ENCODE data around the gene ZCCHC9. TPM values are rescaled to one million over a fixed set of nuclear protein-coding genes. Genes with fewer than 3 reads are reported as not detected.

Gene ZCCHC9
- total and polyA plus RNA-seq, 2 donors (not counting 1 experiment from before 2014, with no cell fraction given), result 8.8 to 23.0 TPM

GRCh38 chr5:81316571-81316970 lies 15.2 kb downstream of the ZCCHC9 start:
- no peak overlapping the region for H3K9ac ChIP-seq (ENCODE audit: low read length)
- no peak for ATAC-seq (ENCODE audit: low read depth)
- H3K27me3 ChIP-seq (replicated peaks in 1 of 4; ENCODE audit: control extremely low read depth in 1 of 4, control insufficient read depth in 3 of 4, insufficient read depth in 4 of 4, low read length in 3 of 4), result no peaks in the 10 kb centered on the region
- ChIA-PET CTCF (no interaction called here), POLR2A (no interaction called here)
- intact Hi-C loops (cut with micrococcal nuclease), result no loop called here
- no peak for DNase-seq
- Mint-ChIP-seq H3K4me1 (peaks cover 2% of the 10 kb centered on the region), H3K27ac (no peak overlapping the region), H3K9me3 (ENCODE audit: insufficient read depth) (no peaks in the 10 kb centered on the region), H3K27me3 (no peaks in the 10 kb centered on the region), H3K4me3 (no peak overlapping the region)
- no peaks in the 10 kb centered on the region for H3K9me3 ChIP-seq (ENCODE audit: control extremely low read depth in 1 of 3, control insufficient read depth in 2 of 3, insufficient read depth in 1 of 3, low read length in 2 of 3)
- H3K79me2 ChIP-seq (ENCODE audit: control insufficient read depth, insufficient read depth, low read length), result no peaks in the 10 kb centered on the region
- H4K20me1 ChIP-seq (ENCODE audit: control insufficient read depth, insufficient read depth, low read length, poor library complexity, severe bottlenecking), result no peaks in the 10 kb centered on the region
- TF ChIP-seq, protein P1, sequence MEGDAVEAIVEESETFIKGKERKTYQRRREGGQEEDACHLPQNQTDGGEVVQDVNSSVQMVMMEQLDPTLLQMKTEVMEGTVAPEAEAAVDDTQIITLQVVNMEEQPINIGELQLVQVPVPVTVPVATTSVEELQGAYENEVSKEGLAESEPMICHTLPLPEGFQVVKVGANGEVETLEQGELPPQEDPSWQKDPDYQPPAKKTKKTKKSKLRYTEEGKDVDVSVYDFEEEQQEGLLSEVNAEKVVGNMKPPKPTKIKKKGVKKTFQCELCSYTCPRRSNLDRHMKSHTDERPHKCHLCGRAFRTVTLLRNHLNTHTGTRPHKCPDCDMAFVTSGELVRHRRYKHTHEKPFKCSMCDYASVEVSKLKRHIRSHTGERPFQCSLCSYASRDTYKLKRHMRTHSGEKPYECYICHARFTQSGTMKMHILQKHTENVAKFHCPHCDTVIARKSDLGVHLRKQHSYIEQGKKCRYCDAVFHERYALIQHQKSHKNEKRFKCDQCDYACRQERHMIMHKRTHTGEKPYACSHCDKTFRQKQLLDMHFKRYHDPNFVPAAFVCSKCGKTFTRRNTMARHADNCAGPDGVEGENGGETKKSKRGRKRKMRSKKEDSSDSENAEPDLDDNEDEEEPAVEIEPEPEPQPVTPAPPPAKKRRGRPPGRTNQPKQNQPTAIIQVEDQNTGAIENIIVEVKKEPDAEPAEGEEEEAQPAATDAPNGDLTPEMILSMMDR (IDR thresholded peaks at IDR 0.05), result no peak
- TF ChIP-seq EZH2 (IDR thresholded peaks at IDR 0.05; ENCODE audit: borderline replicate concordance, insufficient read depth, low read depth, low read length, poor library complexity, severe bottlenecking), result no peak
- H2AFZ ChIP-seq (ENCODE audit: insufficient read depth, low read depth, low read length, poor library complexity, severe bottlenecking), result no peak overlapping the region
- H3K36me3 ChIP-seq (replicated peaks in 1 of 2; ENCODE audit: control extremely low read depth in 1 of 2, control insufficient read depth in 1 of 2, extremely low read depth in 1 of 2, insufficient read depth in 2 of 2, low read length in 1 of 2), result peaks cover 0 to 9% of the 10 kb centered on the region in 2 experiments
- no peak overlapping the region for H3K27ac ChIP-seq (ENCODE audit: low read length in 2 of 2)
- no peak overlapping the region for H3K4me2 ChIP-seq (replicated peaks; ENCODE audit: low read depth, low read length, poor library complexity, severe bottlenecking)
- H3K4me1 ChIP-seq (ENCODE audit: control insufficient read depth in 2 of 2, insufficient read depth in 2 of 2, low read length in 2 of 2), result no peaks in the 10 kb centered on the region
- no peak overlapping the region for H3K4me3 ChIP-seq (ENCODE audit: control extremely low read depth in 1 of 5, extremely low read depth in 1 of 5, insufficient read depth in 1 of 5, low read depth in 2 of 5, low read length in 4 of 5)
- WGBS (ENCODE audit: insufficient coverage), result no CpG with 5 or more reads among the region's 2 CpGs

GRCh38 chr5:81317536-81317935 lies 16.1 kb downstream of the ZCCHC9 start:
- no peak for TF ChIP-seq EZH2 (IDR thresholded peaks at IDR 0.05; ENCODE audit: borderline replicate concordance, insufficient read depth, low read depth, low read length, poor library complexity, severe bottlenecking)
- TF ChIP-seq, protein P1 (IDR thresholded peaks at IDR 0.05), result no peak
- H3K4me2 ChIP-seq (replicated peaks; ENCODE audit: low read depth, low read length, poor library complexity, severe bottlenecking), result no peak overlapping the region
- intact Hi-C loops (cut with micrococcal nuclease), result no loop called here
- peaks cover 2% of the 10 kb centered on the region for H3K4me1 Mint-ChIP-seq
- H4K20me1 ChIP-seq (ENCODE audit: control insufficient read depth, insufficient read depth, low read length, poor library complexity, severe bottlenecking), result no peaks in the 10 kb centered on the region
- no peaks in the 10 kb centered on the region for H3K9me3 ChIP-seq (ENCODE audit: control extremely low read depth in 1 of 3, control insufficient read depth in 2 of 3, insufficient read depth in 1 of 3, low read length in 2 of 3)
- H3K9me3 Mint-ChIP-seq (ENCODE audit: insufficient read depth), result no peaks in the 10 kb centered on the region
- no peak for DNase-seq
- no peak overlapping the region for H3K4me3 ChIP-seq (ENCODE audit: control extremely low read depth in 1 of 5, extremely low read depth in 1 of 5, insufficient read depth in 1 of 5, low read depth in 2 of 5, low read length in 4 of 5)
- no peak overlapping the region for H2AFZ ChIP-seq (ENCODE audit: insufficient read depth, low read depth, low read length, poor library complexity, severe bottlenecking)
- no peaks in the 10 kb centered on the region for H3K27me3 Mint-ChIP-seq
- H3K9ac ChIP-seq (ENCODE audit: low read length), result no peak overlapping the region
- no peak overlapping the region for H3K27ac ChIP-seq (ENCODE audit: low read length in 2 of 2)
- WGBS (ENCODE audit: insufficient coverage), result 60% methylated on average over 1 of the region's 2 CpGs
- CTCF ChIA-PET, result no interaction called here
- peaks cover 0 to 4% of the 10 kb centered on the region in 2 experiments for H3K36me3 ChIP-seq (replicated peaks in 1 of 2; ENCODE audit: control extremely low read depth in 1 of 2, control insufficient read depth in 1 of 2, extremely low read depth in 1 of 2, insufficient read depth in 2 of 2, low read length in 1 of 2)
- H3K4me1 ChIP-seq (ENCODE audit: control insufficient read depth in 2 of 2, insufficient read depth in 2 of 2, low read length in 2 of 2), result no peaks in the 10 kb centered on the region
- H3K27ac Mint-ChIP-seq, result no peak overlapping the region
- no peak for ATAC-seq (ENCODE audit: low read depth)
- H3K4me3 Mint-ChIP-seq, result no peak overlapping the region
- no peaks in the 10 kb centered on the region for H3K79me2 ChIP-seq (ENCODE audit: control insufficient read depth, insufficient read depth, low read length)
- no peaks in the 10 kb centered on the region for H3K27me3 ChIP-seq (replicated peaks in 1 of 4; ENCODE audit: control extremely low read depth in 1 of 4, control insufficient read depth in 3 of 4, insufficient read depth in 4 of 4, low read length in 3 of 4)
- POLR2A ChIA-PET, result no interaction called here

All from B cell (primary cell).